GM06990 (cell line): ENCODE data around the gene ADAT2.

Source experiments
- DNase-seq: peaks from one replicate; pipeline ENCODE4 v3.0.0-alpha.2; 2011; ENCODE audit not compliant: insufficient read length; ENCODE audit errors: extremely low read depth
- H3K27me3 ChIP-seq: replicated peaks from 2 replicates; pipeline ENCODE4 v1.6.0; 2011; ENCODE audit warnings: low read length; ENCODE audit not compliant: control insufficient read depth, insufficient read depth
- H3K36me3 ChIP-seq: 2 replicates; pipeline ENCODE4 v1.5.1; 2011; ENCODE audit warnings: low read length; ENCODE audit not compliant: control insufficient read depth, insufficient read depth
- H3K4me3 ChIP-seq: replicated peaks from 2 replicates; pipeline ENCODE4 v1.5.1; 2011; ENCODE audit warnings: low read depth, mild to moderate bottlenecking, control low read depth, low read length
- CTCF ChIP-seq: IDR thresholded peaks from 2 replicates; pipeline ENCODE4 v1.5.1; 2011; ENCODE audit warnings: low read length, control low read depth, mild to moderate bottlenecking, inconsistent platforms; ENCODE audit not compliant: insufficient read depth, poor library complexity, severe bottlenecking

The ADAT2 gene

GRCh38 chr6:143390278-143390677 is 60.2 kb downstream of the ADAT2 start:
- no peaks in the 10 kb centered on the region for H3K36me3 ChIP-seq
- H3K27me3 ChIP-seq: no peaks in the 10 kb centered on the region
- no peak overlapping the region for H3K4me3 ChIP-seq
- no peak for DNase-seq
- no peak for TF ChIP-seq CTCF

- TF ChIP-seq CTCF: no peak
- H3K27me3 ChIP-seq: no peaks in the 10 kb centered on the region
- H3K4me3 ChIP-seq: no peak overlapping the region
Observed at GRCh38 chr6:143385636-143386035, 64.9 kb downstream of the ADAT2 start.

GRCh38 chr6:143376861-143377260 is 73.6 kb downstream of the ADAT2 start:
- TF ChIP-seq CTCF: no peak
- no peak for DNase-seq
- Histone ChIP-seq H3K27me3 (no peaks in the 10 kb centered on the region), H3K4me3 (no peak overlapping the region), H3K36me3 (no peaks in the 10 kb centered on the region)

More at GRCh38 chr6:143385636-143386035, 64.9 kb downstream of the ADAT2 start:
- H3K36me3 ChIP-seq: no peaks in the 10 kb centered on the region
- DNase-seq: no peak

GRCh38 chr6:143376375-143376774 is 74.1 kb downstream of the ADAT2 start:
- H3K36me3 ChIP-seq: no peaks in the 10 kb centered on the region
- H3K27me3 ChIP-seq: no peaks in the 10 kb centered on the region
- no peak for TF ChIP-seq CTCF
- DNase-seq: no peak
- H3K4me3 ChIP-seq: no peak overlapping the region

GRCh38 chr6:143375022-143375585 is 75.4 kb downstream of the ADAT2 start:
- H3K4me3 ChIP-seq: no peak overlapping the region
- H3K36me3 ChIP-seq: no peaks in the 10 kb centered on the region
- no peak for TF ChIP-seq CTCF
- H3K27me3 ChIP-seq: no peaks in the 10 kb centered on the region
- peak; percentile 31 for DNase-seq

- H3K36me3 ChIP-seq: no peaks in the 10 kb centered on the region
- H3K4me3 ChIP-seq: no peak overlapping the region
- TF ChIP-seq CTCF: peak; percentile 40
- DNase-seq: no peak
- no peaks in the 10 kb centered on the region for H3K27me3 ChIP-seq
Observed at GRCh38 chr6:143374014-143374413, 76.5 kb downstream of the ADAT2 start.
